ENCODE results near the gene PDCL3. TPM values are rescaled to one million over a fixed set of nuclear protein-coding genes. Genes with fewer than 3 reads are reported as not detected.

The PDCL3 gene
- total and polyA plus RNA-seq, 2 donors (not counting 1 experiment from before 2014, with no cell fraction given): 5.6 to 24.1 TPM

DNA sequence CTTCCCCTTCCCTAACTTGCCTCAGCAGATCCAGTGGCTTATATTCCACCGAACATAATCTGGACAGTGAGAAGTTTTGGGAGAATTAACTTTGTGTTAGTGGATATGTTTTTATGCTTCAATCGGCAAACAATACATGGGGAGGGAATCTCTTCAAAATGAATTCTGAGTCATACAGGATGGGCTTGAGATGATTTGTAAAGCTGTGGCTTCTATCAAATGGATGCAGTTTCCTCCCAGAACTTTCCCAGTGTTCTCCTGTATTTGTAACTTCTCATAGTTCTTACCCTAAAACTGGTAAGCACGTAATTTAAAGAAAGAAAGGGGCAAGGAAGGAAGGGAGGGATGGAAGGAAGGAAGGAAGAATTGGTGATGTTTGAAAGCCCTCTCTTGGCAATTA lies 36.8 kb downstream of the PDCL3 start:
- no peak overlapping the region for H3K27ac ChIP-seq (ENCODE audit: low read length in 2 of 2)
- Mint-ChIP-seq H3K9me3 (ENCODE audit: insufficient read depth) (no peaks in the 10 kb centered on the region), H3K27me3 (peaks cover 6% of the 10 kb centered on the region), H3K4me3 (no peak overlapping the region), H3K4me1 (peaks cover 8% of the 10 kb centered on the region), H3K27ac (no peak overlapping the region)
- H3K27me3 ChIP-seq (replicated peaks in 1 of 4; ENCODE audit: control extremely low read depth in 1 of 4, control insufficient read depth in 3 of 4, insufficient read depth in 4 of 4, low read length in 3 of 4): no peaks in the 10 kb centered on the region
- H3K4me1 ChIP-seq (ENCODE audit: control insufficient read depth in 2 of 2, insufficient read depth in 2 of 2, low read length in 2 of 2): peaks cover 0 to 5% of the 10 kb centered on the region in 2 donors
- H4K20me1 ChIP-seq (ENCODE audit: control insufficient read depth, insufficient read depth, low read length, poor library complexity, severe bottlenecking): no peaks in the 10 kb centered on the region
- ChIA-PET POLR2A (no interaction called here), CTCF (interaction anchor here (7.1 kb wide), 1 partner anchor 9 kb away, joined by 53 read pairs; no protein-coding TSS in a partner anchor)
- no peaks in the 10 kb centered on the region for H3K79me2 ChIP-seq (ENCODE audit: control insufficient read depth, insufficient read depth, low read length)
- no peak overlapping the region for H2AFZ ChIP-seq (ENCODE audit: insufficient read depth, low read depth, low read length, poor library complexity, severe bottlenecking)
- ATAC-seq (ENCODE audit: low read depth) (no peak), DNase-seq (no peak)
- H3K9me3 ChIP-seq (ENCODE audit: control extremely low read depth in 1 of 3, control insufficient read depth in 2 of 3, insufficient read depth in 1 of 3, low read length in 2 of 3): no peaks in the 10 kb centered on the region
- intact Hi-C loops (cut with micrococcal nuclease): no loop called here
- WGBS (ENCODE audit: insufficient coverage): no CpG with 5 or more reads among the region's 3 CpGs
- H3K36me3 ChIP-seq (replicated peaks in 1 of 2; ENCODE audit: control extremely low read depth in 1 of 2, control insufficient read depth in 1 of 2, extremely low read depth in 1 of 2, insufficient read depth in 2 of 2, low read length in 1 of 2): no peaks in the 10 kb centered on the region
- no peak overlapping the region for H3K4me3 ChIP-seq (ENCODE audit: control extremely low read depth in 1 of 5, extremely low read depth in 1 of 5, insufficient read depth in 1 of 5, low read depth in 2 of 5, low read length in 4 of 5)
- H3K9ac ChIP-seq (ENCODE audit: low read length): no peak overlapping the region
- H3K4me2 ChIP-seq (replicated peaks; ENCODE audit: low read depth, low read length, poor library complexity, severe bottlenecking): no peak overlapping the region
- TF ChIP-seq CTCF (IDR thresholded peaks at IDR 0.05): no peak
- TF ChIP-seq EZH2 (IDR thresholded peaks at IDR 0.05; ENCODE audit: borderline replicate concordance, insufficient read depth, low read depth, low read length, poor library complexity, severe bottlenecking): no peak

GRCh38 chr2:100601661-100602060 lies 38.9 kb downstream of the PDCL3 start:
- no peaks in the 10 kb centered on the region for H3K9me3 Mint-ChIP-seq (ENCODE audit: insufficient read depth)
- no CpG with 5 or more reads among the region's 3 CpGs for WGBS (ENCODE audit: insufficient coverage)
- peaks cover 0 to 5% of the 10 kb centered on the region in 2 donors for H3K4me1 ChIP-seq (ENCODE audit: control insufficient read depth in 2 of 2, insufficient read depth in 2 of 2, low read length in 2 of 2)
- H3K4me2 ChIP-seq (replicated peaks; ENCODE audit: low read depth, low read length, poor library complexity, severe bottlenecking): no peak overlapping the region
- H3K4me3 Mint-ChIP-seq: no peak overlapping the region
- no peak overlapping the region for H3K9ac ChIP-seq (ENCODE audit: low read length)
- no peak for DNase-seq
- CTCF ChIA-PET: interaction anchor here (1.0 to 1.3 kb wide), 2 partner anchors 8 to 384 kb away, joined by 3 to 5 read pairs; no protein-coding TSS in a partner anchor
- peaks cover 8% of the 10 kb centered on the region for H3K4me1 Mint-ChIP-seq
- no peaks in the 10 kb centered on the region for H3K27me3 ChIP-seq (replicated peaks in 1 of 4; ENCODE audit: control extremely low read depth in 1 of 4, control insufficient read depth in 3 of 4, insufficient read depth in 4 of 4, low read length in 3 of 4)
- H3K27me3 Mint-ChIP-seq: peaks cover 8% of the 10 kb centered on the region
- no peaks in the 10 kb centered on the region for H3K9me3 ChIP-seq (ENCODE audit: control extremely low read depth in 1 of 3, control insufficient read depth in 2 of 3, insufficient read depth in 1 of 3, low read length in 2 of 3)
- H3K79me2 ChIP-seq (ENCODE audit: control insufficient read depth, insufficient read depth, low read length): no peaks in the 10 kb centered on the region
- no peaks in the 10 kb centered on the region for H3K36me3 ChIP-seq (replicated peaks in 1 of 2; ENCODE audit: control extremely low read depth in 1 of 2, control insufficient read depth in 1 of 2, extremely low read depth in 1 of 2, insufficient read depth in 2 of 2, low read length in 1 of 2)
- TF ChIP-seq EZH2 (IDR thresholded peaks at IDR 0.05; ENCODE audit: borderline replicate concordance, insufficient read depth, low read depth, low read length, poor library complexity, severe bottlenecking): no peak
- no peak for TF ChIP-seq CTCF (IDR thresholded peaks at IDR 0.05)
- POLR2A ChIA-PET: no interaction called here
- no peaks in the 10 kb centered on the region for H4K20me1 ChIP-seq (ENCODE audit: control insufficient read depth, insufficient read depth, low read length, poor library complexity, severe bottlenecking)
- H3K4me3 ChIP-seq (ENCODE audit: control extremely low read depth in 1 of 5, extremely low read depth in 1 of 5, insufficient read depth in 1 of 5, low read depth in 2 of 5, low read length in 4 of 5): no peak overlapping the region
- intact Hi-C loops (cut with micrococcal nuclease): no loop called here
- no peak overlapping the region for H3K27ac ChIP-seq (ENCODE audit: low read length in 2 of 2)
- ATAC-seq (ENCODE audit: low read depth): no peak
- H3K27ac Mint-ChIP-seq: no peak overlapping the region
- no peak overlapping the region for H2AFZ ChIP-seq (ENCODE audit: insufficient read depth, low read depth, low read length, poor library complexity, severe bottlenecking)

All from B cell (primary cell).